HepG2 (cell line): ENCODE data around the gene NFRKB. TPM values are rescaled to one million over a fixed set of nuclear protein-coding genes. Genes with fewer than 3 reads are reported as not detected.

Experiments used
- FOXK1 ChIP-seq: sonication (generic); formaldehyde crosslinking; IDR thresholded peaks from 2 replicates; pipeline ENCODE4 v1.4.0; 2020; ENCODE audit warnings: low read depth, missing genetic modification reagents, borderline replicate concordance
- HDAC1 ChIP-seq: sonication (generic); formaldehyde crosslinking; IDR thresholded peaks from 2 replicates; pipeline ENCODE4 v1.5.1; 2020; ENCODE audit warnings: mild to moderate bottlenecking, missing genetic modification reagents
- KDM5A ChIP-seq: fragments of 200-600 bp; sonication (generic); IDR thresholded peaks from 2 replicates; pipeline ENCODE4 v1.7.0; 2018; ENCODE audit warnings: antibody characterized with exemption, mild to moderate bottlenecking, low read length, borderline replicate concordance
- NFAT5 ChIP-seq: sonication (generic); formaldehyde crosslinking; IDR thresholded peaks from 2 replicates; pipeline ENCODE4 v1.4.0; 2020; ENCODE audit warnings: missing genetic modification reagents
- RARA ChIP-seq: IDR thresholded peaks from 2 replicates; pipeline ENCODE4 v1.6.1; 2016; ENCODE audit warnings: missing genetic modification reagents, missing compliant biosample characterization
- RXRB ChIP-seq: IDR thresholded peaks from 2 replicates; pipeline ENCODE4 v1.6.1; 2016; ENCODE audit warnings: borderline replicate concordance, missing genetic modification reagents, missing compliant biosample characterization
- ZNF501 ChIP-seq: sonication (generic); formaldehyde crosslinking; IDR thresholded peaks from 2 replicates; pipeline ENCODE4 v1.5.1; 2020; ENCODE audit warnings: mild to moderate bottlenecking, moderate library complexity, missing genetic modification reagents
- ZNF547 ChIP-seq: sonication (generic); formaldehyde crosslinking; IDR thresholded peaks from 2 replicates; pipeline ENCODE4 v1.5.1; 2020; ENCODE audit warnings: mild to moderate bottlenecking, missing genetic modification reagents
- polyA plus RNA-seq, 8 experiments: library from polyadenylated mRNA; depleted of rRNA in 3 of 8; stranded (reverse) in 7 of 8; unstranded in 1 of 8; fragments of >200 nt; fragmentation: Illumina TruSeq in 4 of 8; extraction: Trizol in 4 of 8; gene quantifications; 2 replicates each; pipeline versions ENCODE4 v1.2.1 to v1.2.3, GENCODE V29; 2011 to 2016; ENCODE audit warnings: low read depth in 4 of 8, missing spikeins in 1 of 8, mixed read lengths in 1 of 8; ENCODE audit not compliant: insufficient read depth in 1 of 8
- total RNA-seq, 5 experiments: library from RNA; depleted of rRNA; stranded (reverse); fragments of >200 nt; fragmentation: Illumina TruSeq; extraction: Trizol; gene quantifications; 2 replicates each; pipeline ENCODE4 v1.2.3, GENCODE V29; 2016; ENCODE audit warnings: low read depth in 1 of 5
- TF ChIP-seq, protein P1 (sequence below): sonication (generic); formaldehyde crosslinking; IDR thresholded peaks from 2 replicates; pipeline ENCODE4 v1.5.0; 2020; ENCODE audit warnings: mild to moderate bottlenecking, missing genetic modification reagents
- TF ChIP-seq, protein P2 (sequence below): sonication (generic); formaldehyde crosslinking; IDR thresholded peaks from 2 replicates; pipeline ENCODE4 v1.4.0; 2020; ENCODE audit warnings: missing genetic modification reagents
- TF ChIP-seq, protein P3 (sequence below): sonication (generic); formaldehyde crosslinking; IDR thresholded peaks from 2 replicates; pipeline ENCODE4 v1.8.0; 2022; ENCODE audit warnings: missing genetic modification reagents, mild to moderate bottlenecking, moderate library complexity, borderline replicate concordance

Gene NFRKB
- total and polyA plus RNA-seq, 2 of the 13 experiments (the other 11 are each of a cell fraction or from before 2014, with no cell fraction given), result 22.9 to 23.7 TPM

DNA sequence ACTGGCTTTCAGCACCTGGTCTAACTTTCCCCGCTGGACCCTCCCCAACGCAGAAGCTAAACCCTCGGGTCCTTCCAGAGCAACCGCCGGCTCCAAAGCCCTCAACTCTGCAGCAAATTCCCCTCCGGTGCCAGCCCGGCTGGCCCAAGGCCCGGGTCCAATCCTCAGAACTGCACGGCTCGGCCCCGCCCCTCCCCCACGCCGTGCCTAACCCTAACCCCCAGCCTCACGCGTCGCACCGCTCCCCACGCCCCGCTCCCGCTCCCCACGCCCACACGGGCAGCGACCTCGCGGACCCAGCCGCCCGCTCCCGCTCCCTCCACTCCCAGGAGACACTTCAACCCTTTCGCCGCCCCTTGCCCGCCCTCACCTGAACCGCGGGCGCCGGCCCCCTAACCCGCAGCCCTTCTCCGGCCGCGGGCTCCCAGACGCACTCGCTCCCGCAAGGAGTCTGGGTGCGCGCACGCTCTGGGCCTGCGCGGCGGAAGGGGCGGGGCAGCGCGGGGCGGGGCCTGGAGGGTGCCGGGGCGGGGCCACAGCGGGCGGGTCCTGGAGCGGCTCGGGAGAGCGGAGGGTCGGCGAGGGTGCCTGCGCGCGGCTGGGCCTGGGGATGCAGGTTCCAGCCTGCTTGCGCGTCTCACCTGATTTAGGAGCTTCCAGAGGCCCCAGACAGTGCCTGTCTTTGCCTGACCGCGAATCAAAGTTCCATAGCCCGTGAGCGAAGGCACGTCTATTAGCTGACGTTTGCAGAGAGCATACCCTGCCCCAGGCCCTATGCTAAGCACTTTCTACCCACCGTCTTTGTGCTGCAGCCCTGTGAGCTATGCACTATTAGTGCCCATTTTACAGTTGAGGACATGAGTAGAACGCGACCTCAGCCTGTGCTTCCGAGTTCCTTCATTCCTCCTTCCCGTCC is at the start of gene NFRKB (continued):
- TF ChIP-seq, protein P1, sequence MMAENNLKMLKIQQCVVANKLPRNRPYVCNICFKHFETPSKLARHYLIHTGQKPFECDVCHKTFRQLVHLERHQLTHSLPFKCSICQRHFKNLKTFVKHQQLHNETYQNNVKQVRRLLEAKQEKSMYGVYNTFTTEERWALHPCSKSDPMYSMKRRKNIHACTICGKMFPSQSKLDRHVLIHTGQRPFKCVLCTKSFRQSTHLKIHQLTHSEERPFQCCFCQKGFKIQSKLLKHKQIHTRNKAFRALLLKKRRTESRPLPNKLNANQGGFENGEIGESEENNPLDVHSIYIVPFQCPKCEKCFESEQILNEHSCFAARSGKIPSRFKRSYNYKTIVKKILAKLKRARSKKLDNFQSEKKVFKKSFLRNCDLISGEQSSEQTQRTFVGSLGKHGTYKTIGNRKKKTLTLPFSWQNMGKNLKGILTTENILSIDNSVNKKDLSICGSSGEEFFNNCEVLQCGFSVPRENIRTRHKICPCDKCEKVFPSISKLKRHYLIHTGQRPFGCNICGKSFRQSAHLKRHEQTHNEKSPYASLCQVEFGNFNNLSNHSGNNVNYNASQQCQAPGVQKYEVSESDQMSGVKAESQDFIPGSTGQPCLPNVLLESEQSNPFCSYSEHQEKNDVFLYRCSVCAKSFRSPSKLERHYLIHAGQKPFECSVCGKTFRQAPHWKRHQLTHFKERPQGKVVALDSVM (CRISPR knock-in tag), result peak; percentile 32; the same call in 1 of the 2 replicates
- TF ChIP-seq, protein P2, sequence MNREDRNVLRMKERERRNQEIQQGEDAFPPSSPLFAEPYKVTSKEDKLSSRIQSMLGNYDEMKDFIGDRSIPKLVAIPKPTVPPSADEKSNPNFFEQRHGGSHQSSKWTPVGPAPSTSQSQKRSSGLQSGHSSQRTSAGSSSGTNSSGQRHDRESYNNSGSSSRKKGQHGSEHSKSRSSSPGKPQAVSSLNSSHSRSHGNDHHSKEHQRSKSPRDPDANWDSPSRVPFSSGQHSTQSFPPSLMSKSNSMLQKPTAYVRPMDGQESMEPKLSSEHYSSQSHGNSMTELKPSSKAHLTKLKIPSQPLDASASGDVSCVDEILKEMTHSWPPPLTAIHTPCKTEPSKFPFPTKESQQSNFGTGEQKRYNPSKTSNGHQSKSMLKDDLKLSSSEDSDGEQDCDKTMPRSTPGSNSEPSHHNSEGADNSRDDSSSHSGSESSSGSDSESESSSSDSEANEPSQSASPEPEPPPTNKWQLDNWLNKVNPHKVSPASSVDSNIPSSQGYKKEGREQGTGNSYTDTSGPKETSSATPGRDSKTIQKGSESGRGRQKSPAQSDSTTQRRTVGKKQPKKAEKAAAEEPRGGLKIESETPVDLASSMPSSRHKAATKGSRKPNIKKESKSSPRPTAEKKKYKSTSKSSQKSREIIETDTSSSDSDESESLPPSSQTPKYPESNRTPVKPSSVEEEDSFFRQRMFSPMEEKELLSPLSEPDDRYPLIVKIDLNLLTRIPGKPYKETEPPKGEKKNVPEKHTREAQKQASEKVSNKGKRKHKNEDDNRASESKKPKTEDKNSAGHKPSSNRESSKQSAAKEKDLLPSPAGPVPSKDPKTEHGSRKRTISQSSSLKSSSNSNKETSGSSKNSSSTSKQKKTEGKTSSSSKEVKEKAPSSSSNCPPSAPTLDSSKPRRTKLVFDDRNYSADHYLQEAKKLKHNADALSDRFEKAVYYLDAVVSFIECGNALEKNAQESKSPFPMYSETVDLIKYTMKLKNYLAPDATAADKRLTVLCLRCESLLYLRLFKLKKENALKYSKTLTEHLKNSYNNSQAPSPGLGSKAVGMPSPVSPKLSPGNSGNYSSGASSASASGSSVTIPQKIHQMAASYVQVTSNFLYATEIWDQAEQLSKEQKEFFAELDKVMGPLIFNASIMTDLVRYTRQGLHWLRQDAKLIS (CRISPR knock-in tag), result no peak
- TF ChIP-seq FOXK1 (CRISPR knock-in tag) (no peak), HDAC1 (CRISPR knock-in tag) (peak; percentile 58), RXRB (CRISPR knock-in tag) (no peak; the same call in 1 of the 2 replicates), KDM5A (peak; percentile 74), RARA (CRISPR knock-in tag) (no peak), ZNF501 (CRISPR knock-in tag) (peak; percentile 36), ZNF547 (CRISPR knock-in tag) (0 out of 2 replicates have a peak, but pooled peaks have one; percentile 21), NFAT5 (CRISPR knock-in tag) (no peak)
- TF ChIP-seq, protein P3, sequence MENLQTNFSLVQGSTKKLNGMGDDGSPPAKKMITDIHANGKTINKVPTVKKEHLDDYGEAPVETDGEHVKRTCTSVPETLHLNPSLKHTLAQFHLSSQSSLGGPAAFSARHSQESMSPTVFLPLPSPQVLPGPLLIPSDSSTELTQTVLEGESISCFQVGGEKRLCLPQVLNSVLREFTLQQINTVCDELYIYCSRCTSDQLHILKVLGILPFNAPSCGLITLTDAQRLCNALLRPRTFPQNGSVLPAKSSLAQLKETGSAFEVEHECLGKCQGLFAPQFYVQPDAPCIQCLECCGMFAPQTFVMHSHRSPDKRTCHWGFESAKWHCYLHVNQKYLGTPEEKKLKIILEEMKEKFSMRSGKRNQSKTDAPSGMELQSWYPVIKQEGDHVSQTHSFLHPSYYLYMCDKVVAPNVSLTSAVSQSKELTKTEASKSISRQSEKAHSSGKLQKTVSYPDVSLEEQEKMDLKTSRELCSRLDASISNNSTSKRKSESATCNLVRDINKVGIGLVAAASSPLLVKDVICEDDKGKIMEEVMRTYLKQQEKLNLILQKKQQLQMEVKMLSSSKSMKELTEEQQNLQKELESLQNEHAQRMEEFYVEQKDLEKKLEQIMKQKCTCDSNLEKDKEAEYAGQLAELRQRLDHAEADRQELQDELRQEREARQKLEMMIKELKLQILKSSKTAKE (CRISPR knock-in tag), result no peak
